ENCODE results near the gene TRPM8. TPM values are rescaled to one million over a fixed set of nuclear protein-coding genes. Genes with fewer than 3 reads are reported as not detected.

Gene TRPM8
- total RNA-seq, 1 donor from 2014 or later = not detected

DNA sequence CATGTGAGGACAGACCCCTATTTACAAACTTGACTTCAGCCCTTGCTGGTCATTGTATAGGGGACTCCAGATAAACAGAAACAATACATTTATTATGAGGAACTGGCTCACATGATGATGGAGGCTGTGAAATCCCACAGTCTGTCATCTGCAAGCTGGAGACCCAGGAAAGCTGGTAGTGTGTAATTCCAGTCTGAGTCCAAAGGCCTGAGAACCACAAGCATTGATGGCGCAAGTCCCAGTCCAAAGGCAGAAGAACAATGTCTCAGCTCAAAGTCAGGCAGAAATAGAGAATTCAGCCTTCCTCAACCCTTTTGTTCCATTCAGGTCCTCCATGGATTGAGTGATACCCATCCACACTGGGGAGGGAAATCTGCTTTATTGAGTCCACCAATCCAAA is 105.3 kb downstream of the TRPM8 start:
- Histone ChIP-seq H3K4me3 (ENCODE audit: low read depth, low read length) (no peak overlapping the region), H3K27me3 (ENCODE audit: control insufficient read depth, insufficient read depth, low read length) (no peaks in the 10 kb centered on the region), H3K36me3 (ENCODE audit: control insufficient read depth, insufficient read depth, low read length) (no peaks in the 10 kb centered on the region)
- FAIRE-seq = no peak
- DNase-seq (ENCODE audit: low read depth) = no peak
- TF ChIP-seq, protein P1, sequence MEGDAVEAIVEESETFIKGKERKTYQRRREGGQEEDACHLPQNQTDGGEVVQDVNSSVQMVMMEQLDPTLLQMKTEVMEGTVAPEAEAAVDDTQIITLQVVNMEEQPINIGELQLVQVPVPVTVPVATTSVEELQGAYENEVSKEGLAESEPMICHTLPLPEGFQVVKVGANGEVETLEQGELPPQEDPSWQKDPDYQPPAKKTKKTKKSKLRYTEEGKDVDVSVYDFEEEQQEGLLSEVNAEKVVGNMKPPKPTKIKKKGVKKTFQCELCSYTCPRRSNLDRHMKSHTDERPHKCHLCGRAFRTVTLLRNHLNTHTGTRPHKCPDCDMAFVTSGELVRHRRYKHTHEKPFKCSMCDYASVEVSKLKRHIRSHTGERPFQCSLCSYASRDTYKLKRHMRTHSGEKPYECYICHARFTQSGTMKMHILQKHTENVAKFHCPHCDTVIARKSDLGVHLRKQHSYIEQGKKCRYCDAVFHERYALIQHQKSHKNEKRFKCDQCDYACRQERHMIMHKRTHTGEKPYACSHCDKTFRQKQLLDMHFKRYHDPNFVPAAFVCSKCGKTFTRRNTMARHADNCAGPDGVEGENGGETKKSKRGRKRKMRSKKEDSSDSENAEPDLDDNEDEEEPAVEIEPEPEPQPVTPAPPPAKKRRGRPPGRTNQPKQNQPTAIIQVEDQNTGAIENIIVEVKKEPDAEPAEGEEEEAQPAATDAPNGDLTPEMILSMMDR (IDR thresholded peaks at IDR 0.05; ENCODE audit: insufficient read depth, low read length, severe bottlenecking) = no peak

GRCh38 chr2:234024304-234024703 is 107.1 kb downstream of the TRPM8 start:
- Histone ChIP-seq H3K27me3 (ENCODE audit: control insufficient read depth, insufficient read depth, low read length) (no peaks in the 10 kb centered on the region), H3K36me3 (ENCODE audit: control insufficient read depth, insufficient read depth, low read length) (no peaks in the 10 kb centered on the region), H3K4me3 (ENCODE audit: low read depth, low read length) (no peak overlapping the region)
- DNase-seq (ENCODE audit: low read depth) = no peak
- no peak for FAIRE-seq
- TF ChIP-seq, protein P1 (IDR thresholded peaks at IDR 0.05; ENCODE audit: insufficient read depth, low read length, severe bottlenecking) = no peak

- no peaks in the 10 kb centered on the region for H3K27me3 ChIP-seq (ENCODE audit: control insufficient read depth, insufficient read depth, low read length)
- H3K4me3 ChIP-seq (ENCODE audit: low read depth, low read length) = no peak overlapping the region
- no peaks in the 10 kb centered on the region for H3K36me3 ChIP-seq (ENCODE audit: control insufficient read depth, insufficient read depth, low read length)
- FAIRE-seq (no peak), DNase-seq (ENCODE audit: low read depth) (no peak)
- TF ChIP-seq, protein P1 (IDR thresholded peaks at IDR 0.05; ENCODE audit: insufficient read depth, low read length, severe bottlenecking) = no peak
Observed at GRCh38 chr2:234025466-234025865, 108.3 kb downstream of the TRPM8 start.

- DNase-seq (ENCODE audit: low read depth) (no peak), FAIRE-seq (no peak)
- no peaks in the 10 kb centered on the region for H3K36me3 ChIP-seq (ENCODE audit: control insufficient read depth, insufficient read depth, low read length)
- no peak overlapping the region for H3K4me3 ChIP-seq (ENCODE audit: low read depth, low read length)
- TF ChIP-seq, protein P1 (IDR thresholded peaks at IDR 0.05; ENCODE audit: insufficient read depth, low read length, severe bottlenecking) = no peak
- H3K27me3 ChIP-seq (ENCODE audit: control insufficient read depth, insufficient read depth, low read length) = no peaks in the 10 kb centered on the region
Observed at GRCh38 chr2:234025891-234026401, 108.8 kb downstream of the TRPM8 start.

DNA sequence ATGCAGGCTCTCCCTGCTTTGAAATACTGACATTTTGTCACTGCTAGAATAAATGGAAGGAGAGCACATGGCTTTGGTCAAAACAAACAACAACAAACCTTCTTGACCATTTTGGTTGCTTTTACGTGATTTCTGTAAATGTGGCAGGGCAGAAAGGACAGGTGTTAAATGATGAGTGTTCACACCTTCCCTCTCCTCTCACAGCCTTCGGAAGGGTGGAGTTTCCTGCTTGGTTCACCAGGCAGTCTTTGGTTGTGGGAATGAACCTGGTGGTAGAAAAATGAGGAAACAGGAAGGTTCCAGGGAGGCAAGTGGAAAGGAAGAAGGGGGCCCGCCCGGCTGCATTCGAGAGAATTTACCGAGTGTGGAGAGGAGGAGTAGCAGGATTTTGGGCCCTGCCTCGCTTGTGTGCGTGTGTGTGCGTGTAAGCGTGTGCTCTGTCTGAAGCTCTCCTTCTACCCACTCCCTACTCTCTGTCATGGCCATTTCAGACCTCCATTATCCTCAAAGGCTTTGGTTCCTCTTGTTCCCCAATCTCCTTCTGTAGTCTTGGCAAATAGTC is 109.6 kb downstream of the TRPM8 start:
- H3K36me3 ChIP-seq (ENCODE audit: control insufficient read depth, insufficient read depth, low read length) = no peaks in the 10 kb centered on the region
- FAIRE-seq = no peak
- no peaks in the 10 kb centered on the region for H3K27me3 ChIP-seq (ENCODE audit: control insufficient read depth, insufficient read depth, low read length)
- H3K4me3 ChIP-seq (ENCODE audit: low read depth, low read length) = no peak overlapping the region
- DNase-seq (ENCODE audit: low read depth) = no peak
- TF ChIP-seq, protein P1 (IDR thresholded peaks at IDR 0.05; ENCODE audit: insufficient read depth, low read length, severe bottlenecking) = no peak

DNA sequence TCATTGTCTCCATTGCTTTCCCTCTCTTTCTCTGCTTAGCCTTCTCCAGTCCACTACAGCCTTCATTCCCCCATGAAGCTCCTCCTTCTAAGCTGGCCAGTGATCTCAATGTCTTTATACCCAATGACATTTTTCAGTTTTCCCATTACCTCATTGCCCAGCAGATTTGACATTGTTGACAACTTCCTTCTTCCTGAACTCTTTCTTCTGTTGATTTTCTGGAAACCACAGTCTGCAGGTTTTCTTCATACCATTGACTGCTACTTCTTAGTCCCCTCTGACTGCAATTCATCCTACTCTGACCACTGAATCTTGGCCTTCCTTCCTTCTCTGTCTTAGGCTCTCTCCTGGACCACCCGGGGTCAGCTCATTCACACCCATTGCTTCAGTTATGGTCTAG is 110.5 kb downstream of the TRPM8 start:
- Histone ChIP-seq H3K27me3 (ENCODE audit: control insufficient read depth, insufficient read depth, low read length) (no peaks in the 10 kb centered on the region), H3K36me3 (ENCODE audit: control insufficient read depth, insufficient read depth, low read length) (no peaks in the 10 kb centered on the region), H3K4me3 (ENCODE audit: low read depth, low read length) (no peak overlapping the region)
- DNase-seq (ENCODE audit: low read depth) (no peak), FAIRE-seq (no peak)
- TF ChIP-seq, protein P1 (IDR thresholded peaks at IDR 0.05; ENCODE audit: insufficient read depth, low read length, severe bottlenecking) = no peak

All from bronchial epithelial cell (primary cell).